ENCODE data around the gene THSD7B. TPM values are rescaled to one million over a fixed set of nuclear protein-coding genes. Genes with fewer than 3 reads are reported as not detected.

The THSD7B gene
- total and polyA plus RNA-seq, 3 donors from 2014 or later, result 0.87 to 2.1 (median 1.1) TPM

DNA sequence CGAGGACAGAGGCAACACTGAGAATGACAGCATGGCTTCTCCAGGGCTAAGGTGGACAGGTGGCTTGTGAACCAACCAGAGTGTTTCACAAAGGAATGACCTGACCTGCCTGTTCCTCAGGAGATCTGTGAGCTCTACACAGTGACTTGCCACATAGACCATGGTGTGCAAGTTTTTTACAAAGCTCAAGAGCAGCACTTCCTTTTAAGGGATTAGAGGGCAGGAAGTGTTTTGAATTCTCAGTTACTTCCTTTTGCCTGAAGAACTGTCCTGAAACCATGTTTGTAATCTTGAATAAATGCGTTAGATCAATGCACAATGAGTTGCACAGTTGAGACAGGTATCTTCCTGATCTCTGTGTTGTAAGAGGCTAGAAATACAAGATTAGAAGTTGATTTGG lies 421.9 kb downstream of the THSD7B start:
- H3K36me3 ChIP-seq (ENCODE audit: low read depth, missing control alignments), result no peaks in the 10 kb centered on the region
- intact Hi-C loops (cut with DNase I; ENCODE audit: low total_unique reads), result no loop called here
- no peaks in the 10 kb centered on the region for H3K27me3 ChIP-seq
- WGBS, 2 donors, result 90 to 92% methylated on average over 2 of the region's 2 CpGs
- no peaks in the 10 kb centered on the region for H3K4me1 ChIP-seq
- TF ChIP-seq, protein P1, sequence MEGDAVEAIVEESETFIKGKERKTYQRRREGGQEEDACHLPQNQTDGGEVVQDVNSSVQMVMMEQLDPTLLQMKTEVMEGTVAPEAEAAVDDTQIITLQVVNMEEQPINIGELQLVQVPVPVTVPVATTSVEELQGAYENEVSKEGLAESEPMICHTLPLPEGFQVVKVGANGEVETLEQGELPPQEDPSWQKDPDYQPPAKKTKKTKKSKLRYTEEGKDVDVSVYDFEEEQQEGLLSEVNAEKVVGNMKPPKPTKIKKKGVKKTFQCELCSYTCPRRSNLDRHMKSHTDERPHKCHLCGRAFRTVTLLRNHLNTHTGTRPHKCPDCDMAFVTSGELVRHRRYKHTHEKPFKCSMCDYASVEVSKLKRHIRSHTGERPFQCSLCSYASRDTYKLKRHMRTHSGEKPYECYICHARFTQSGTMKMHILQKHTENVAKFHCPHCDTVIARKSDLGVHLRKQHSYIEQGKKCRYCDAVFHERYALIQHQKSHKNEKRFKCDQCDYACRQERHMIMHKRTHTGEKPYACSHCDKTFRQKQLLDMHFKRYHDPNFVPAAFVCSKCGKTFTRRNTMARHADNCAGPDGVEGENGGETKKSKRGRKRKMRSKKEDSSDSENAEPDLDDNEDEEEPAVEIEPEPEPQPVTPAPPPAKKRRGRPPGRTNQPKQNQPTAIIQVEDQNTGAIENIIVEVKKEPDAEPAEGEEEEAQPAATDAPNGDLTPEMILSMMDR (IDR thresholded peaks at IDR 0.05), result no peak
- no peak for TF ChIP-seq POLR2A (IDR thresholded peaks at IDR 0.05)
- H3K4me3 ChIP-seq, result no peak overlapping the region
- no peaks in the 10 kb centered on the region for H3K9me3 ChIP-seq
- DNase-seq, result no peak
- no peak overlapping the region for H3K27ac ChIP-seq

GRCh38 chr2:137190411-137191195 lies 425.3 kb downstream of the THSD7B start:
- intact Hi-C loops (cut with DNase I; ENCODE audit: low total_unique reads), result no loop called here
- no peak overlapping the region for H3K4me3 ChIP-seq

GRCh38 chr2:137192366-137193310 lies 427.3 kb downstream of the THSD7B start:
- no peak for DNase-seq
- Histone ChIP-seq H3K27ac (no peak overlapping the region), H3K4me3 (no peak overlapping the region), H3K9me3 (no peaks in the 10 kb centered on the region), H3K4me1 (no peaks in the 10 kb centered on the region), H3K27me3 (no peaks in the 10 kb centered on the region), H3K36me3 (ENCODE audit: low read depth, missing control alignments) (no peaks in the 10 kb centered on the region)
- WGBS, 2 donors, result 93 to 98% methylated on average over 6 of the region's 6 CpGs
- TF ChIP-seq, protein P1 (IDR thresholded peaks at IDR 0.05), result no peak
- TF ChIP-seq POLR2A (IDR thresholded peaks at IDR 0.05), result no peak
- intact Hi-C loops (cut with DNase I; ENCODE audit: low total_unique reads), result no loop called here

More at GRCh38 chr2:137190411-137191195, 425.3 kb downstream of the THSD7B start:
- Histone ChIP-seq H3K36me3 (ENCODE audit: low read depth, missing control alignments) (no peaks in the 10 kb centered on the region), H3K9me3 (no peaks in the 10 kb centered on the region), H3K4me1 (no peaks in the 10 kb centered on the region), H3K27ac (no peak overlapping the region), H3K27me3 (no peaks in the 10 kb centered on the region)
- TF ChIP-seq, protein P1 (IDR thresholded peaks at IDR 0.05), result no peak
- TF ChIP-seq POLR2A (IDR thresholded peaks at IDR 0.05), result no peak
- no peak for DNase-seq
- 81% methylated on average over 6 to 13 of the region's 13 CpGs for WGBS, 2 donors

- no peak overlapping the region for H3K27ac ChIP-seq
- 83 to 94% methylated on average over 3 of the region's 3 CpGs for WGBS, 2 donors
- no peak overlapping the region for H3K4me3 ChIP-seq
- H3K27me3 ChIP-seq, result no peaks in the 10 kb centered on the region
- H3K9me3 ChIP-seq, result no peaks in the 10 kb centered on the region
- intact Hi-C loops (cut with DNase I; ENCODE audit: low total_unique reads), result no loop called here
- H3K4me1 ChIP-seq, result no peaks in the 10 kb centered on the region
- no peaks in the 10 kb centered on the region for H3K36me3 ChIP-seq (ENCODE audit: low read depth, missing control alignments)
- no peak for DNase-seq
- TF ChIP-seq, protein P1 (IDR thresholded peaks at IDR 0.05), result no peak
- TF ChIP-seq POLR2A (IDR thresholded peaks at IDR 0.05), result no peak
Measured at GRCh38 chr2:137193401-137193800, 428.1 kb downstream of the THSD7B start.
